Activated CD4-positive, alpha-beta T cell treated with anti-CD3 and anti-CD28 coated beads for 1 hour (primary cell): Measurements from ENCODE around the gene ALDH16A1.

ENCODE experiments used
- DNase-seq: peaks from one replicate; pipeline ENCODE4 v3.0.0-alpha.2; 2020

ALDH16A1 gene

DNA sequence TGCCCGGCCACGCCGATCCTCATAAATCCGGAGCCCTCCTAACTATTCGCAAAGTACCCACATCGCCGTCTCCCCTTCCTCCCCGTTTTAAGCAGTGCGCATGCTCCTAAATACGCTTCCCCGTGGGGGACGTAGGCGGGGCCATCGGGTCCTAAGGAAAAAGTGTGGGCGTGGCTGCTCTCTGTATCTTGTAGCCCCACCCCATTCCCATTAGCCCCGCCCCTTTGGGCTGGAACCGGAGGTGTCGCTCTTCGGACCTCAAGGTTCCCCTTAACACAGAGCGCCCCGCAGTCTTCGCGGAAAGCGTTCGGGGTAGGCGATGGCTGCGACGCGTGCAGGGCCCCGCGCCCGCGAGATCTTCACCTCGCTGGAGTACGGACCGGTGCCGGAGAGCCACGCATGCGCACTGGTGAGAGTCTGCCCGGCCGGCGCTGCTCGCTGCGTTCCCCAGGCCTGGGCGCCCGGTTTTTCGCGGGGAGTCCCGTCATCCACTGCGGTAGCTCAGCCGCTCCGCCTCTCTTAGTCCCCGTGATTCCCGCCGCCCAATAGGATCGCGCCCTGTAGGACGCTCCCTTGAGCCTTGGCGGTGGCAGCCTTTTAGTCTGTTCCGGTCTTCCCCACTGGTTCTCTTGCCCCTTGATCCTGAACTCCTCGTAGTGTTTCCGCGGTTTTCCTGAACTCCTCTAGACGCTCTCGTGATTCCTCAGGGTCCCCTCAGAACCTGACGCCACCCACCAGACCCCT is at the start of gene ALDH16A1:
Gene ALDH16A1 (plus strand): TSS at position 213 of the 744 bp plus-strand sequence. CDS start 107 bp downstream, at position 320.
- DNase-seq: peak; percentile 97

DNA sequence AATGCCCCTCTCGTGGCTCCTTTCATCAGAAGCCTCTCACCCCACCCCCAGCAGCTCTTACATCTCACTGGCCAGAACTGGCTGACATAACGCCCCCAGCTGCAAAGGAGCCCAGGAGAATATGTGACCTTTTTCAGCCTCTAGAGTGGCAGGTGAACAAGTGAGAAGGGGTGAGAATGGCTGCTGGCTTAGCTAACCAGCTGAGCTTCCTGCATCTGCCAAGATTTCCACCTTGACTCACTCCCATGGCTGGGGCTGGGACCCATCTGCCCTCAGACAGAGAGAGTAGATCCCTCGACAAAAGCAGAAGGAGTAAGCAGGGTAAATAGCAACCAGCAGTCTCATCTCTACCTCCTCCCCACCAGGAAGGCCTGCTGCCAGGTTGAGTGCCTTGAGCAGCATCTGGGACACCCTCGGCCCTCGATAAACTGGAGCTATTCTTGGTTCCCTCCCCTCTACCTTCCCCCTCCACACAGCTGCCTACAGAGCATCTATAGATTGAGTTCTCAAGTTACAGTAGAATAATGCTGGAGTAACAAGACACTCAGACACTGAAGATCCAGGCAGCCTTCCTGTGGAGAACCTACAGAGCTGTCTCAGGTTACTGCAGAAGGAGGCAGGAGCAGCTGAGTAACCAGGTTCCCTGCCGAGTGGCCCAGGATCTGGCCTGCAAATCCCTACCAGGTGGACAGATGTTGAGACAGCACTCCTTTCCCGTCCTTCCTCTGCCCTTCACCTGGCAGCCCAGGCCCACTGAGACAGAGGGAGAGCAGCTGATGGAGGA is 49.4 kb upstream of the ALDH16A1 start:
- DNase-seq: no peak

DNA sequence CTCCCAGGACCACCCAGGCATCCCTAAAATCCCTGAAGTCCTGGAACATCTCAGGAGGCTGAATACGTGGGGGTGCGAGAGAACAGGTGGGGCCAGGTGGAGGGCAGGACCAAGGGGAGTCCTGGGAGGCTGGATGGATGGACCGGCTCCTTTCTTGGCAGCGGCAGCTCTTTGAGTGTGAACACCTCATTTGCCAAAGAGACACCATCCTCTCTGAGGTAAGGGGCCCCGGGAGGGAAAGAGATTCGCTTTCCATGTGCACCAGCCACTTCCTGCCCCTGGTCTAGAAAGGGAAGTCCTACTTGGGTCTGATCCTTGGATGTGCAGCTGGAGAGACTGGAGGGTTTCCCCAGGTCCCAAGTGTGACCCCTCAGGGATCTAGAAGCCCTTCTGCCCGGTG is 45.9 kb upstream of the ALDH16A1 start:
- DNase-seq: no peak

DNA sequence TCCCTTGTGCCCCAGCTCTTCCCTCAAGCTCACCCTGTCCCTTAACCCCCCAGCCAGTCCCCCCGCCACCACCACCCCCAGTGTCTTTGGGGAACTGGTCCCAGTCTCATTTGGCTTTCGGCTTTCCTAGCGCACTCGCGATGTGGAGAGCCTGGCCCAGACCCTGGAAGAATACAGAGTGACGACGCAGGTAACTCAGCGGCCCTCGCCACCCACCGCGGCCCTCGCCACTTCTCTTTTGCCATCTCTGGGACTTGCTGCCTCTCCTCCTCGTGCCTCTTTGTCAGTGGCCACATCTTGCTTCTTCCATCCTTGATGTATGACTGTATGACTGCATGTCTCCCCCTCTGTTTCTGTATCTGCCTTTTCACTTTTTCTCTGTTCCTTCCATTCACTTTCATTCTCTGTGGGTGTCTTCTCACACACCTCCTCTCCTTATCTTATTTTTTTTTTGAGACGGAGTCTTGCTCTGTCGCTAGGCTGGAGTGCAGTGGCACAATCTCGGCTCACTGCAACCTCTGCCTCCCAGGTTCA is 45.5 kb upstream of the ALDH16A1 start:
- DNase-seq: no peak

DNA sequence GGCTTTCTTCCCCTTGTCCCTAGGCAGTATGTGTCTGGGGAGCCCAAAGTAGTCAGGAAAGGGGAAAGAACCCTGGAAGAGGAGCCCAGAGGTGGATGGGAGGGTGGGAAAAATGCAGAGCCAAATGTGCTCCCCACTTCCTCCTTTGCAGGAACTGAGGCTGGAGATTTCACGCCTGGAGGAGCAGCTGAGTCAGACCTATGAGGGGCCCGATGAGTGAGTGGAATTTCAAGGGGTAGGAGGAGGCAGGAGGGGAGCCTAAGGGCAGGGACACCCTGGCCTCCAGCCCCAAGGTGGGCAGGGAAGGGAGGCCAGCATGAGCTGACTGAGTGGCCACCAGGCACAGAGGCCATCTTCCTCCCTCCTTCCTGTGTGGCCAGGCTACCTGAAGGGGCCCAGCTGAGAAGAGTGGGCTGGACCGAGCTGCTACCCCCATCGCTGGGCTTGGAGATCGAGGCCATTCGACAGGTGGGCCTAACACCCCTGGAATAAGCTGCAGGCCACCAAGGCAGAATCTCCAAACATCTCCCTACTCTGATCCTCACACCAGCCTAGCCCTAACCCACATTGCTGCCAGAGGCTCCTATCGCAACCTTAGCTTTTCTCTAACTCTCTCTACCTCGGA is 44.1 kb upstream of the ALDH16A1 start:
- DNase-seq: no peak

DNA sequence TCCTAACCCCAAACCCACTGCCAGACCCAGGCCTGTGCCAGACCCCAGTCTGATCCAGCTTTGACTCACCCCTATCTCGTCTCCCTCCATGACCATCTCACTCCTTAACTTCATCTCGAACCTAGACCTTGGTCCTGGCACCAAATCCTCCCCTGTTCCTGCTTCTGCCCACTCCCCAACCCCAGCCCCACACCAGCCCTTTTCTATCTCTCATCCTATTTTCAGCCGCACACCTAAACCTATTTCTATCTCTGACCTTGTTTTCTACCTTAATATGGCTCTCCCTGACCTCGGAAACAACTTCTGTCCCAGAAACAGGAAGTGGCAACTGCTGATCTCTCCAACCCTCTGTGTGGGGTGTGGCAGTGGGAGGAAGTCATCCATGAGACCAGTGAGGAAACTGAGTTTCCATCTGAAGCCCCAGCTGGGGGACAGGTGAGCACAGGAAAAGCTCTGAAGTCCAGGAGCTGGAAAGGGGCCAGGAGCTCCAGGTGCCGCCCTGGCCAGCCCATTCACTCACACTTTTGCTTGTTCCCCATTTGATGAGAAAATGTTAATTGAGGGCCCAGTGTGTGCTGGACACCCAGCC is 43.5 kb upstream of the ALDH16A1 start:
- DNase-seq: no peak

DNA sequence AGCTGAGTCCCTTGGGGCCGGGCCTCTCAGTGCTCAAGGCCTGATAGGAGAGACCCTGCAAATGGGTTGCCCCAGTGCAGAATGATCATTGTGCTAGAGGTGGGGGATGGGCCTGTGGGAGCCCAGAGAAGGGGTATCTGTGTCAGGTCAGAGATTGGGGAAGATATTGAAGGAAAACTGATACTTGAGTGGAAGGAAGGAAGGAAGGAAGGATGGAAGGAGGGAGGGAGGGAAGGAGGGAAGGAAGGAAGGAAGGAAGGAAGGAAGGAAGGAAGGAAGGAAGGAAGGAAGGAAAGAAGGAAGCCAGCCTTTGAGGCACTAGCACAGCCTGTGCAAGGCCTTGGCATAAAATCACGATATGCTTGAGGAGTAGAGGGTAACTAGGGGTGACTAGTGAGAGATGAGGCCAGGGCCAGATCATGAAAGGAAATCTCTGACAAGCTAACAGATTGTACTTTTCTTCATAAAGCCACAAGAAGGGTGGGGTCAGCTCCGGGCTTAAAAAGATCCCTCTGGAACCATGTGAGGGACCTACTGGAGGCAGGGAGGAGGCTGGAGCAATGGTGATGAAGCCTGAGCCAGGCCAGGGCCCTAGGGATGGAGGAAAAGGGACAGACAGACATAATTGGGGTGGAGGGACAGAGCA is 41.2 kb upstream of the ALDH16A1 start:
- no peak for DNase-seq

DNA sequence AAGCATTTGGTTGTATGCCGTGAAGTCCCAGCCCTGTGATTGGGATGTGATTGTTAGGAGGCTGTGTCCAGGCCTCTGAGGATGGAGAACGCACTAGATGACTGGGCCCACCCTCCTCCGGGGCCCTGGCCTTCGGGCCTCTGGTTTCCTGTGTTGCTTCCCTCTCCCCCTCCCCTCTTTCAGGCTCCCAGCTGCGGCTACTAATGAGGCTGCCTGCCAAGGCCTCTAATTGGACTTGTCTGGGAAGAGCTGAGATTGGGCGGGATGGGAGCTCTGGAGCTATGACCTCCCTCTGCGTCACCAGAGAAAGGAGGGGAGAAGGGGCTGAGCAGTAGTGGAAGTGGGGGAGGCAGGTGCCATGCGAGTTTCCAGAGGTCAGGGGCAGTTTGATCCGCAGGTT is 39.7 kb upstream of the ALDH16A1 start:
- no peak for DNase-seq

DNA sequence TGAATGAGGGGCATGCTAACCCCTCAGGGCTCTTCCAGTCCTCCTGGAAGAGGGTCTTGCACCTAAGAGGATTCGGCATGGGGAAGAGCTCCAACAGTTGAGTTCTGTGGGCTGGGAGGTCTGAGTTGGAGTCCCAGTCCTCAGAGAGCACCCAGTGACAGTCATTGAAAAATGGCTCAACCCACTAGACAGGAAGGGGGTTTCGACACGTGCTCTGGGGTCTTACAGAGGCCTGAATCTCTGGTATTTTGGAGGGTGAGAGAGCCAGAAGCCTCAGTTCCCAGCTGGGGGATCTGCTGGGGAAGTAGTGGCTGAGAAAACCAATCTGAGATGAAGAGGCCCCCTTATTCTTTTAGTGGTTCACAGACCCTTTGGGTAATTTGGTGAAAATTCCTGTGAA is 38.8 kb upstream of the ALDH16A1 start:
- no peak for DNase-seq

DNA sequence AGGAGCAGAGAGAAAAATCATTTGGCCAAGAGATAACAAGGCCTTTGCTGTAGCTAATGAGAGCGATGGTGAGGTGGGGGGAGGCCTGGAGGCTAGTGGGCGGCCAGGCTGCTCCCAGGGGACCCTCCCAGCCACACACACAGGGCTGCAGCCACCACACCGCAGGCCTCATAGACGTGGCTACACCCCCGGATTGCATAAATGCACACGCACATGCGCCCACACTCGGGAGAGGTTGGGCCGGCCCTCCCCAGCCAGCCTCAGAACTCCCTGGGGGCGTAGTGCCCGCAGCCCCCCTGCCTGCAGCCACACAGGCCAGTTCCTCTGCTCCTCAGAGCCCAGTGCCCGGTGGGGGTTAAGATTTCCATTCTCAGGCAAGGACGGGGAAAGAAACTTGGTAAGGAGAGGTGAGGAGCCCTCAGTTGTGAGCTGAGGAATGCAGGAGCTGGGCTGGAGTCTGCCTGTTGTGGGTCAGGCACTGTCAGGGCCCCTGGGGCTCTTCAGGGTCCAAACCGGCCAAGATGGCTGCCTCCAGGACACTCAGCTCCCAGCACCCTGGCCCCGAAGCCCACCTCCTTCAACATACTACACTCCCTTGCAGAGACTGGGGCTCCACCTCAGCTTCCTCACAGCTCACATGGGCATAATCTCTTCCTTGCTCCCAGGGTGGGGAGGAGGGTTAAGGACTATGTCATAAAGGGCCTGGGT is 37.8 kb upstream of the ALDH16A1 start:
- no peak for DNase-seq

DNA sequence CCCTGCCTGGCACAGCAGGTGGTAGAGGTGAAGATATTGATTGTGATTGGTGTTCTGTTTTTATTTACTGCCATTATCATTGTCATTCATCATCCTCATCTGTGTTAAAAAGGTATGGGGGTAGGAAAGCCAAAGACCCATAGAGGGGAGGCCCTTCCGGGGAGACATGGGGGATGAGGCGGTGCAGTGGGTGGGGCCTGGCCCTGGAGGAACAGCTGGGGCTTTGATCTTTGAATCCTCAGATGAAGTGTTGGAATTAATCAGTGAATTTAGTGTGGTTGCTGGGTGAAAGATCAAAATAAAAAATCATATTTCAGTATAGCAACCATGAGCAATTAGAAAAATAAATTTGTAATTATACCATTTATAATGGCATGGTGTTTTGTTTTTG is 37.2 kb upstream of the ALDH16A1 start:
- DNase-seq: no peak

DNA sequence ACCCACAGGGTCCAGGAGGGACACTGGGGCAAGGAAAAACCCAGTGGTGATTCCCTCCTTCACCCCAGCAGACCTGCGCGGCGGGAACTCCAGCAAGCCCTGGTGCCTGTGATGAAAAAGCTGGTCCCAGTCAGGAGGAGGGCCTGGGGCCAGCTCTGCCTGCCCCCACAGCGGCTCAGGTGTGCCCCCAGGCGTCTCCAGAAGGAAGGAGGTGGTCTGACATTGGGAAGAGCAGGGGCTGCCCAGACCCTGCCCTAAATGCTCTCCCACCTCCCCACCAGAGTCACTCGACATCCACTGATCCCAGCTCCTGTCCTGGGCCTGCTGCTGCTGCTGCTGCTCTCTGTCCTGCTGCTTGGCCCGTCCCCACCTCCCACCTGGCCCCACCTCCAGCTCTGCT is 35.9 kb upstream of the ALDH16A1 start:
- DNase-seq: no peak

DNA sequence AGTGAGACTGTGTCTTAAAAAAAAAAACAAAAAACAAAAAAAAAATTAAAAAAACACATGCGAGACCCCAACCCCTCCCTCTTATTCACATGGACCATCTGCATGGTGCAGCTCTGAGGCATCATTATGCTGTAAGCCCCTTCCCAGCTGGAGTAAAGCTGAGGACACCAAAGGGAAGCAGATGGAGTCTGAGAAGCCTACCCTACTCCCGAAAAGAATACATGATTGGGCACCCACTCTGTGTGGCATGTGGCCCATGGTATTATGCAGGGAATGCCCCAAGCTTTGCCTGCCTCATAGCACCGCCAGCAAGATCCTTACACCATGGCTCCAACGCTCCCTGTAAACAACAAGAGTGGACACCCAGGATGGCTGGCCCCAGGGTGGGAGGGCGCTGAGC is 34.5 kb upstream of the ALDH16A1 start:
- no peak for DNase-seq

DNA sequence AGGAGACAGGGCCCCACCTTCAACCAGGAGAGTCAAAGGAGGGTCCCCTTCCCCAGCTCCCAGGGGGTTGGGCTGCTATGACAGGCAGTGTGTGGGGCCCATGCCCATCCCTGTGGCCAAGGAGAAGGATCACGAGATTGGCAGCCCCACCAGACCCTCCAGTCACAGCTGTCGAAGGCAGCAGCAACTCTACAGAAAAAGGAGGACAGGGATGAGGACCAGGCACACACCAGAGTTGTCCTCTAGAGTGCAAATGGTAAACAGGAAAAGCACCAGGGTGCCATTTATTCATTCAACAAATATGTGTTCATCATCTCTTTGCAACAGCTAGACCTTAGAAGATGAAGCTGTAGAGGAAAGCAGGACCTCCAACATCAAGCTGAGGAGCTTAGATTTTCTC is 33.9 kb upstream of the ALDH16A1 start:
- no peak for DNase-seq

DNA sequence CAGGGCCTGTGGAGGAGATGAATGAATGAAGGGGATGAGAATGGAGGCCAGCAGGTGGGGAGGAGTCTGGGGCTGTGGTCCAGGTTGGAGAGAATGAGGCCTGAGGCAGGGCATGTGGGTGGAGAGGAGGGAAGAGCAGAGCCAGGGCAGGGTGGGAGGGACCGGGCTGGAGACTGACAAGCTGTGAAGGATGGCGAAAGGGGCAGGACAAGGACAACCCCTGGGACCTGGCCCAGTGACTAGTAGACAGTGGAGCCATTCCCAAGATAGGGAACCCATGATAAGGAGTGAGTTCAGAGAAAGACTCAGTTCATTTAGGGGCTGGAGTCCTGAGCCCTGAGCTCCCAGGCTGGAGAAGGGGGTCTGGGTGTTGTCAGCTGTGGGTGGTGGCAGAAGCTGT is 32.8 kb upstream of the ALDH16A1 start:
- DNase-seq: no peak

DNA sequence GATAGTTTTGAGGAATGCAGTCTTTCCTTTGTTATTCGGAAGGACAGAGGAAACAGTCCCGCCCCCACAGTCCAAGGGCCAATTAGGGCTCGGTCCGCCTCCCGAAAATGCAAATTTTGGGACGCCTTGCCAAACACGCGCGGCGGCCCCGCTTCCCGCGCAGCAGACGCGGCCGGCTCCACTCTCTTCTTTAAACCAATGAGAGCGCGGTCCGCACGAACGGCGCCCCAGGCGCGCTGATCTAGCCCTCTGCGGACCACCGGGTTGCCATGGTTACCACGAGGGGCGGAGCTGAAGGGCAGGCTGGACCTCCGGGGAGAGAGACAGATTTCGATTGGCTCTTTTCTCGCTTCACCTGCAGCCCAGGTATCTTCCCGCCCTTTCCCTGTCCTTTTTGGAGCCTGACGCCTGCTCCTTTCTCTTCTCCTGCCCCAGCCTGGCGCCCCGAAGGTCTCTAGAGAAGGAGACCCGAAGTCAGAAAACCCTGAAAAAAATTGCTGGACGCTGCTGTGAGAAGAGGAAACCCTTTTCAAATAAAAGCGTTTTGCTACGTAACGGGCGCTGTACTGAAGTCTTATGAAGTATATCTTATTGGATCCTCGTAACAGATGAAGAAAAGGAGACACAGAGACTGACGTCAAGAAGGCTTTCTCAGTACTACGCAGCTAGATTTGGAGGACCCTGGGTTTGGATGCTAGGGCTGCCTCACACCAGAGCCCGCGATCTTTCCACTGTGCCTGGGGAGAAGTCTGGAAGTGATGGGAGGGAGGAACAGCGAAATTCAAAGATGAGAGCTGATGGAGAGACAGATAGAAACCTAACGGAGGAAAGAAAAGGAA is 31.8 kb upstream of the ALDH16A1 start:
- DNase-seq: no peak

DNA sequence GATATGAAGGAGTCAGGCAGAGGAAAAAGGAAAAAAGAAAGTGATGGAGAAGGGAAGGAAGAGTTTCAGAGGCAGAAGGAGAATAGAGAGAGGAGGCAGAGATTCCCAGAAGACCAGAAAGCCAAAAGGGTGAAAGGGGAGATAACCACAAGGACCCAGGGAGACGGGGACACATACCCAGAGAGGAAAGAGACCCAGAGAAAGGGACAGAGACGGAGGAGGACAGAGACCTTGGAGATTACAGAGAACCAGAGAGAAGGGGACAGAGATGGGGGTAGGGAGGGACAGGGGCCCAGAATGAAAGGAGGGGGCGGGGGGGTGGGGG is 31.2 kb upstream of the ALDH16A1 start:
- DNase-seq: no peak

DNA sequence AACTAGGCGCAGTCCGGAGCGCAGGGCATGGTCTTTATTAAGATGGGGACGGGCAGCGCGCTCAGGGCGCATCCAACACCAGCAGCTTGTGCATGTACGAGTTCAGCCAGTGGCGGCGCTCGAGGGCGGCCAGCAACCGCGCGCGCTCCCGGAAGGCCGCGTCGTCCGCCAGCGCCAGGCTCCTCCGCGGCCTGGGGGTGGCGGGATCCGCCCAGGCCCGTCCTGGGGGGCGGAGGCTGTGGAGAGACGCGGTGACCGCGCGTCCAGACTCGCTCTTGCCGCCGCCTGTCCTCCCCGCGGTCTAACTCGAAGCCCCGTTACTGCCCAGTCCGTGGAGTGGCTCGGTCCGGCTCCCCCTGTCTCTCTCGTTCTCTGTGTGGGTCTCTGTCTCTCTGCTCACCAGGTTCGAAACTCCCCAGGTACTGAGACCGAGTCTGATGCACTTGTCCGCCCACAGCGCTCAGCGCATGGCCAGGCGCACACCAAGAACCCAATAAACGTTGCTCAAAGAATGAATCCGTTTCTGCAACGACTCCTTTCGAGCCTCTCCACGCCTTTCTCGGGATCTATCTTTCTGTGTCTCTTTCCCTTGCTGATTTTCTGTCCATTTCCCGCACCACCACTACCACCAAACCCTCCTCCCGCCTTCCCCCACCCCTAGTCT is 30.5 kb upstream of the ALDH16A1 start:
- DNase-seq: no peak

DNA sequence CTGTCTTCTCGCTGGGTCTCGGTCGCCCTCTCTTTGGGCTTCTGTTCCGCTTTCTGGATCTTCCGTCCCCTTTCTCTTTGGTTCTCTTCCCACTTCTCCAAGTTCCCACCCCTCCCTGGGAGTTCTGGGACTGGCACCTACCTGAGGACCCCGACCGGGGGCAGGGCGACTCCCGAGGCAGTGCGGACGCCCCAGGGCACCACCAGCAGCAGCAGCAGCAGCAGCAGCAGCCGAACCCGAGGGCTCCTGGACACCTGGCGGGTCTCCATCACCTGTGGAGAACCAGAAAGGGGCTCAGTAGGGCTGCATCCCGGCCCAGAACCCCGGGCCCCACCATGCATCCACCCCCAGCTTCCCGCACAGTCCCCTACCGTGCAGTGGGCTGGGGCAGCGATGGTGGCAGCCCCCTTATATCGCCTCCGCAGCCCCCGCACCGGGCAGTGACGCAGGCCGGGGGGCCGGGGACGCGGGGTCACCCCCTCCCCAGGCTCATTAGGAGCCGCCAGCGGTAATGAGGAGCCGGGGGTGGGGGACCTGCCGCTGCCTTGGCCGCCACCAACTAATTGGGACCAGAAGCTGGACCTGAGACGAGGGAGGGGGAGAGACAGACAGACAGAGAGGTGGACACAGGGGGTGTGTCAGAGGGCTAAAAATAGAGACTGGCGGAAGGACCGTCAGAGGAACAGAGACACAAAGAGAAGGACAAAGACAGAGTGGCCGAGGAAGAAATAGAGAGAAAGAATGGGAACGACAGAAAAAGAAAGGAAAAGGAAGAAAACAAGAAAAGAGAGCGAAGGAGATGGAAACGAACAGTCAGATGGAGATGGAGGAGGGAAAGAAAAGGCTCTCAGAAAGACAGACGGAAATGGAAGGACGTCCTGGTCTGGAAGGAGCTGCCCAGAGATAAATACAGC is 29.7 kb upstream of the ALDH16A1 start, which contains the start of gene PTH2:
Gene PTH2 (minus strand): TSS at position 371 of the 914 bp plus-strand sequence. CDS start 102 bp downstream, at position 269.
- no peak for DNase-seq

DNA sequence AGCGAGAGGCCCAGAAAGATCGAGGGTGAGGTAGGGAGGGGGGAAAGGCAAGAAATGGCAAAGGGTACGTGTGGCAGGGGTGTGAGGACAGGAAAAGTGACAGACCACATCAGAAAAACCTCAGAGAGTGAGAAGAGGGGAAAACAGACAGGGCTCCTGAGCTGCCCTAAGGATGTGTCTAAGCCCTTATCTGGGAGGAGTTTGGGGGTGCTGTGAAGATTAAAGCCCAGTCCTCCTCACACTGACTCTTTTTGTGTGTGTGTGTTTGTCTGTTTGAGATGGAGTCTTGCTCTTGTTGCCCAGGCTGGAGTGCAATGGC is 29.1 kb upstream of the ALDH16A1 start:
- DNase-seq: no peak
